GM18526 (cell line): Measurements from ENCODE around the gene DDX55.

Source experiments
- POLR2A ChIP-seq: IDR thresholded peaks from 3 replicates; pipeline ENCODE4 v1.6.1; 2011; ENCODE audit not compliant: insufficient read length; ENCODE audit errors: extremely low read depth

The DDX55 gene

DNA sequence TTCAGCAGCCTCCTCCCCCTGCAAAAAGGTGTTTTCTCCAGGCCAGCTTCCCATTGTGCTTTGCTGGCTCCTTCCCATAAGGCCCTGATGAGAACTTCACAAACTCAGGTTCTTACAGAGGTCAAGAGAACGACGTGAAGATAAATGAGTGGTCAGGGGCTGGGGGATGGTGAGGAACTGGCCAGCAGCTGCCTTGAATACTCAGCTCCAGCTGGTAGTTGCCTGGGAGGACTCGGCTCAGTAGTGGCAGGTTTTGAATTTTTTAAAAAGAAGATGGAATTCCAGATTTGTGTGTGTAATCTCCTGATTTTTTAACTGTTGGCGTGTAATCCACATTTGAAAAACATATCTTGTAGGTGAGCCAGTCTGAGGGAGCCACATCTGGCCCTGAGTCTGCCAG, 5.9 kb downstream of the DDX55 start:
- TF ChIP-seq POLR2A = no peak

DNA sequence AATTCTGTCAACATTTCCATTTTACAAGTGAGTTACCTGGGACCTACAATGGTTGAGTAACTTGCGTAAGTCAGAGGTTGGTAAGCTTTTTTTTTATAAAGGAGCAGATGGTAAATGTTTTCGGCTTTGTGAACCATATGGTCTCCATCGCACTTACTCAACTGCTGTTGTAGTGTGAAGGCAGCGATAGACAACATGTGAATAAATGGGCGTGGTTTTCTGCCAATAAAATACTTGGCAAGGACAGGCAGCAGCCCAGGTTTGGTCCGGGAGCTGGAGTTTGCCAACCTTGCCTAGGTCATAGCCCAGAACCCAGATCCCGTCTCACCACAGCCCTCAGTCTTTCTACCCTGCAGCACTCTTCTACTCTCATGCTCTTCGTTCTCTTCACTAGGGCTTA, 6.3 kb downstream of the DDX55 start:
- TF ChIP-seq POLR2A = no peak

DNA sequence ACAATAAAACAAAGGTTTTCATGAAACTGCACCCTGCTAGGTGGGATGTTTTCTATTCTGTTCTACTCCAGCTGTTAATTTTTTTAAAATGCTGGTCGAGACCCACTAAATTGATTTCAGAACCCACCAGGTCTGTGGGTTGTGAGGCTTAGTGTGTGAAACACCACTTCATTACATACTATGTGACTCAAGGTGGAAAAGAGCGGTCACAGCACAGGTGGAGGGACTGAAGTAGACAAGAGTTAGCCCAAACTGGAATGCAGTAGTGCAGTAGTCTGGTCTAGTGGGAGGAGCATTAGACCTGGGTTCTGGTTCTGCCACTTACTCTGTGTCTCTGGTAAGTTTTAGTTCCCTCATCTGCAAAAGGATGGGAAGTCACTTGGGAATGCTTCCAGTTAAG, 12.2 kb downstream of the DDX55 start:
- no peak for TF ChIP-seq POLR2A

DNA sequence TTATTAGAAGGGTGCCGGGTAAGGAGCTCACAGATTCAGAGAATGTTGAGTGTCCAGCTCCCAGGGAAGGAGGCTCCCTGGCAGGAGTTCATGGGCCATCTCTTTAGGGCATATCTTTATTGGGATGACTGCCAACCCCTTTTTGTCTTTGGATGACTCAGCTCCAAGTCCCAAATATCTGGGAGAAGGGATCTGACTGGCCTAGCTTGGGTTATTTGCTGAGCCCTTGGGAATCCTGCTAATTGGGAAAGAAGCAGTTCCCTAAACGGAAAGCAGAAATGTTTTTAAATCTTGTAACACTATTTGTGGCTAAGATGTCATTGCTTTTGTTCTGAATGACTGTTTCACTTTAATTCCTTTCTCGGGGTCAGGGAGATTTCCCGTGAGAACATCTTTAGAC, 12.6 kb downstream of the DDX55 start:
- TF ChIP-seq POLR2A = no peak

DNA sequence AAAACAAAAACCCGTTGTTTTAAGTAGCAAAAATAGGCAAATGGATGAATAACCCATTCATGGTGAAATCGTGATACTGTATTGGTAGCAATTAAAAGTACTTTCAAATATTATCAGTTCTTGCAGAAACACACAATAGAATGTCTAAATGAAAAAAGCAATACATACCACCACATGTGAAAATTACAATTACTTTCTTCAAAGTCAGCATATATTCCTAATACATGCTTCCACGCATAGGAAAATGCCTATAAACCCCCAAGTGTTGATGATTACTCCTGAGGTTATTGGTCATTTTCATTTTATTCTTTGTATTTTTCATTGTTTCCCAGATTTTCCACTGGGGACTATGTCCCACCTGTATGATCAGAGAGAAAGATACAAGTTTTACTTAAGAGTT, 15.2 kb downstream of the DDX55 start:
- no peak for TF ChIP-seq POLR2A

DNA sequence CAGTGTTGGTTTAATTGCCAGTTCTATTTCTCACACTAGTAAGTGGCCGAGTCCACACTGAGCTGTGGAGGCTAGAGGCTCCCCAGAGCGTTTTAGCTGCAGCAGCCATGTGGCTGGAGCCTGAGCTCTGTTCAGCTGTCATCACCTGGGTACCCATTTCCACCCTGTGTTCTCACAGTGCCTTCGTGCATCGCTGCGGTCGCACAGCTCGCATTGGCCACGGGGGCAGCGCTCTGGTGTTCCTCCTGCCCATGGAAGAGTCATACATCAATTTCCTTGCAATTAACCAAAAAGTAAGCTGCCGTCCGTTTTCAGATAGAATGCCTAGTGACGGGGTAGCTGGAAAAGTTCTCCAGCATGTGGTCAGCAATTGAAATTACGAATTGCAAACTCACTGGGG, 15.7 kb downstream of the DDX55 start:
- TF ChIP-seq POLR2A = no peak

DNA sequence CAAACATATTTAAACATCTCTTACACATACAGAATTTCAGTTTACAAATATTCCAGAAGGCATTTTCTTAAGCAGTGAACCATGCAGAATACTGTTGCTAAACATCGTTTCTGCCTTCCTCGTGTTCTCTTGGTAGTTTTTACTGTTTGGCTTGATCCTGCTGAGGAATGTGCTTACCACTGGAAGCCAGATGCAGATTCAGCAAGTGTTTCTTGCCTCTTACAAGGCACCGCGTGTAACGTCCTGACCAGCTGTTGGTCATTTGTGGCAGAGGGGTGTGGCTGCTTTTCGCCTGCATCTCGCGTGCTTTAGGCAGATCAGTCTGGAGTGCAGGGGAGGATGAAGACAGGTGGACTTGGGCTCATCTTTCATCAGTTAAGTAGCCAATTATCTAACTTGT, 19.2 kb downstream of the DDX55 start:
- no peak for TF ChIP-seq POLR2A

DNA sequence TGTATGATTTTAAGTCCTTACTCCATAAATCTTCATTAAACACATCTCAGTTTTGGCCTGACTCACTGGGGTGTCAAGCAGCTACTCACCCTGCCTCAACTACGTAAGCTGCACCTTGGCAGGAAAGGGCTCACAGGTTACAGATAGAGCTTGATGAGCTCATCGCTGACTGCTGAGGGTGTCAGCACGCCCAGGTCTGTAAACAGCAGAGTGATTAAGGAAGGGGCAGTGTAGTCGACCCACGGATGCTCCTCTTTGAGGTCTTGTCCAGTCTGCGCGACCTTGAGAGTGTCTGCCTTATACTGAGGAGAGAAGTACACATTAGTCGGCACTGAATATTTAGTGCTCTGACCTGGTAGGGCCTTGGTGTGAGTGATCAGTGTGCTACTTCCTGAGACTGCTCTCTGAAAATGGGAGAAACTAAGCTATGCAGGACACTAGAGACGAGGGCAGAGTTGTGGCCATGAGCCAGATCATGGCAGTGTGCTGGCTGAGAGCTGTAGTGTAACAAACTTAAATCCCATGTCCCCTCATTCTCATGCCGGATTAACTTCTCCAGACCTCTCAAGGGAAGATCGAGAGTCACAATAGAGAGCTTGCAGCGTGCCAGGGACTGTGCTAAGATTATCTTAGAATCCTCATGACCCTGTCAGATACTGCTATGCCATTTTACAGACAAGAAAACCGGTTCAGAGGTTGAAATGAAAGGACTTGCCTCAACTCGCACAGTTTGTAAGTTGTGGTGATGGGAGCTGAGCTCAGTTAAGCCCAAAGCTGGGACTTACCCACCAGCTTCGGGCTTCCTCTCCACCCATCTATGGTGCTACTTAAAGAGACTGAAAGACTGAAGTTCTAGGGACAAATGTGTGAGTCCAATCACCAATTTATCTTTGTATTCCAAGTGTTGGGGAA, 20.0 kb downstream of the DDX55 start:
- TF ChIP-seq POLR2A = no peak

DNA sequence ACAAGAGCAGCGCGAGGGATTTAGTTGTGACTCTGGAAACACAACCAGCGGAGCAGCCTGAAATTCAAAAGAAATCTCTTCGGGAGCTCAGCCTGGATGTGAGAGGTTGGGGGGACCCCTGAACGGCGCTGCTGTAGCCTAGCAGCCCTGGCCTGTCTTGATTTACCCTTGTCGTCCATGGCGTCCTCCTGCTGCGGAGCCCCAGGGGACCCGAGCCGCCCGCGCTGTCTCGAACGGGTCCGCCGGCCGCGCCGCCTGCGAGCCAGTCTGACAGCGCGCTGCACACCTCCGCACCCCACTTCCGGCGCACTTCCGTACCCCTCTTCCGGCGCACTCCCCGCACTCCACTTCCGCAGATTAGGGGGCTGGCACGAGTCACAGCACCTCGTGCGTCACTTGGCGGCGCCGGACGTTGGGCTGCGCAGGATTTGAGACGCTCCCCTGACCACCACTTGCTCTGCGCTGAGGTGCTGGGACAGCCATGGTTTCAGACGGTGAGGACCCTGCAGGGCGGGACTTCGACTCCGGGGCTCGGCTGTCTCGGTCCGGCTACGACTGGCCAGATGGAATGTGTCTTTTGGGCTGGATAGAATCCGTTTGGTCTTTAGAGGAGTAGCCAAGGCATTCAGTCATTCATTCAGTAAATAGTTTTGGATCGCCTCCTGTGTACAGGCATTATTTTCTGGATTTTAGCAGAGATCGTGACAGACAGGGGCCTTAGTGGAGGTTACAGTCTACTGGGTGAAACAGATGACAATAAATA, 31.7 kb downstream of the DDX55 start, which contains the start of the genes EIF2B1 and GTF2H3:
Gene EIF2B1 (minus strand): TSS at position 308 of the 763 bp plus-strand sequence. CDS start 129 bp downstream, at position 179.
Gene GTF2H3 (plus strand): TSS at position 451 of the 763 bp plus-strand sequence. CDS start 31 bp downstream, at position 482.
- peak; percentile 97 for TF ChIP-seq POLR2A

DNA sequence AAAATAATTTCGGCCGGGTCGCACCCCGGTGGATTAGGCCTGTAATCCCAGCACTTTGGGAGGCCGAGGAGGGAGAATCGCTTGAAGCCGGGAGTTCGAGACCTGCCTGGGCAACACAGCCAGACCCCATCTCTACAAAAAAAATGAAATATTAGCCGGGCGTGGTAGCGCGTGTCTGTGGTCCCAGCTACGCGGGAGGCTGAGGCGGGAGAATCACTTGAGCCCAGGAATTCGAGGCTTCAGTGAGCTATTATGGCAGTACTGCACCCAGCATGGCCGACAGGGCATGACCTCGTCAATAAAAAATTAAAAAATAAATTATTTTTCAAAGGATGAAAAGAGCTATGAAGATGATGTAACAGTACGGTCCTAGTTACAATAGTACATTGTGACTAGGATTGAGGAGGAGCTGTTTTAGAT, 32.3 kb downstream of the DDX55 start:
- TF ChIP-seq POLR2A = no peak

DNA sequence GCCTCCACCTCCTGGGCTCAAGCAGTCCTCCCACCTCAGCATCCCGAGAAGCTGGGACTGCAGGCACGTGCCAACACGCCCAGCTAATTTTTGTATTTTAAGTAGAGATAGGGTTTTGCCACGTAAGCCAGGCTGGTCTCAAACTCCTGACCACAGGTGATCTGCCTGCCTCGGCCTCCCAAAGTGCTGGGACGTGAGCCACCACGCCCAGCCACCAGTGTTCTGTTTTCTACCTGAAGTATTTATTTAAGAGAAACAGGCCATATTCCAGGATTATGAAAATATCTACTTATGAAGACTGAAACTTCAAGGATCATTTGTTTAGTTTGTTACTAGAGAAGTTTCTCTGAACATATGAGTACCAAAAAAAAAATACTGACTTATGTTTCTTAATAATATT, 42.0 kb downstream of the DDX55 start:
- no peak for TF ChIP-seq POLR2A

DNA sequence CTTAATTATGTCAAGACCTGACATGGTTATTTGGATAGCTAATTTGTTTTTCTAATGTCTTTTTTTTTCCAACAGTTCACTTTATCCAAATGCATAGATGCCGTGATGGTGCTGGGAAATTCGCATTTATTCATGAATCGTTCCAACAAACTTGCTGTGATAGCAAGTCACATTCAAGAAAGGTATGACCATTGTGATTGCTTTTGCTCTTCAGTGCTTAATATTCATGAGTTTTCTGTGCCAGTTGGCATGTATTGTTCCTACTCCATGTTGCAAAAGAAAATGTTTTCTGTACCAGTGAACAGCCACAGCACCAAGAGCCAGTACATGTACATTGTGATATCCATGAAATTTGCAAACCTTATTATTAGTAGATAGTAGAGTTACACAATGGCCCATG, 43.5 kb downstream of the DDX55 start:
- no peak for TF ChIP-seq POLR2A

DNA sequence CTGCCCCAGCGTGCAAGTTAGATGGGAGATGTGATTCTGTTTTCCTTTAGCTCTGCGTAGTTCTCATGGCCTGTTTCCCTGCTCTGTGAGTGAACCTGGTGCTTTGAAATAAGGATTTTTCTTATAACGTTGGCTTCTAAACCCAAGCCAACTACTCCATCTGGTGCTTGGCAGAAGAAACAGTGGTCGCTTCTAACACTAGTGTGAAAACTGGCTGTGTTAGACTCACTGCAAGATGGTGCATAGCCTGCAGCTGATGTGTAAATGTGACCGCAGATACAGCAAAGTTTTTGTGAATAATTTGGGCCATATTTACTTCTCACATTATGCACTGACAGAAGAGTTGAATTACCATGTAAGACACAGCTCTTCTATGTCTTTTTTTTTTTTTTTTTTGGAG, 44.0 kb downstream of the DDX55 start:
- no peak for TF ChIP-seq POLR2A

DNA sequence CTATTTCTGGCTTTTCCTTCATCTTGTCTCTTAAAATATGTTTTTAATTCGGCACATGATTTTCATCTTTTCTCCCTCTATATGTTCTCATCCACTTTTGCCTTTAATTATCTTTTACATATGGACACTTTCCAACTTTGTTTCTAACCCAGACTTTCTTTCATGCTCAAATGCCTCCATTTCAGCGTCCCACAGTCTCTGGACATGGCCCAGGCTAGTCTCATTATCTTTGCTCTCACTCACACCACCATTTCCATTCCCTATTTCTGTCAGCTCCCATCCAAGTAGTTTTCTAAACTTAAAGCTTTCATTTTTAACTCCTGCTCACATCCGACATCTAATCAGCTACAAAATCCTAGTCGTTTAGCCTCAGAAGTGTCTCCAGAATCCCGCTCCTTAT, 46.5 kb downstream of the DDX55 start:
- no peak for TF ChIP-seq POLR2A

DNA sequence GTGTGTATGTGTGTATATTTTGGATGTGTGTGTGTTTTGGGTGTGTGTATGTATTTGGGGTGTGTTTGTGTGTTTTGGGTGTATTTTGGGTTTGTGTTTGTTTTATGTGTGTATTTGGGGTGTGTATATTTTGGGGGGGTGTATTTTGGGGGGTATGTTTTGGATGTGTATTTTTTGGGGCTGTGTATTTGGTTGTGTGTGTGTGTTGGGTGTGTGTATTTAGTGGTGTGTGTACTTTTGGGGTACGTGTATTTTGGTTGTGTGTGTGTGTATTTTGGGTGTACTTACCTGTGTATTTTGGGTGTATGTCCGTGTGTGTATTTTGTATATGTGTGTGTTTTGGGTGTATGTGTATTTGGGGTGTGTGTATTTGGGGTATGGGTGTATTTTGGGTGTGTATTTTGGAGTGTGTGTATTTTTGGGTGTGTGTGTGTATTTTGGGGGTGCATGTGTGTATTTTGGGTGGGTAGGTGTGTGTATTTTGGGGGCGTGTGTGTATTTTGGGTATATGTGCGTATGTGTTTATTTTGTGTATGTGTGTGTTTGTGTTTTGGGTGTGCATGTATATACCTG, 52.3 kb downstream of the DDX55 start:
- TF ChIP-seq POLR2A = no peak

DNA sequence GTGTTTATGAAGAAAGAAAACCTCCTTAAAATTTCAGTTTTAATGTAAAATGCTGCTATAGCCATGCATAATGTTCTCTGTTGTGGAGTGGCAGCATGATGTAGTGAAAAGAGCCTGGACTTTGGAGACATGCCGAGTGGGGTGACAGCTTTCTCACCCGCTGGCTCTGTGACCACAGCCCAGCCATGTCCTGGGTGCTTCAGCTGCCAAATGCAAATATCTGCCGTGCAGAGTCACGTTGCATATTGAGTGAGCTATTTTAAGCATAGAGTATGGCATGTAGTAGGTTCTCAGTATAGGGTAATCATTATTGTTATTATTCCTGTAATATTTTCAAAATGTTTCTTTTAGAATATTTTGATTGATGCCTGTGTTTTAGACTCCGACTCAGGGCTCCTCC, 53.5 kb downstream of the DDX55 start:
- no peak for TF ChIP-seq POLR2A
